GM12875 (cell line): ENCODE data around the gene DGKQ.
"Not testable (repeated sequence)": the region's sequence is repeated elsewhere in the genome, so short reads cannot be mapped to it uniquely, and the experiment has no call there.

Experiments
- H3K4me3 ChIP-seq: one replicate; pipeline ENCODE4 v1.5.1; 2011; ENCODE audit warnings: low read depth, low read length, control low read depth
- CTCF ChIP-seq: IDR thresholded peaks from 2 replicates; pipeline ENCODE4 v1.5.1; 2011; ENCODE audit warnings: low read depth, mild to moderate bottlenecking, control low read depth, inconsistent platforms, low read length, moderate library complexity, borderline replicate concordance; ENCODE audit not compliant: insufficient read depth

DGKQ gene

GRCh38 chr4:931960-932712 is 41.2 kb downstream of the DGKQ start, which contains the start of the genes GAK and TMEM175:
Gene GAK (minus strand): TSS chr4:932316. CDS start chr4:932187, 129 bp downstream.
Gene TMEM175 (plus strand): TSS chr4:932460. CDS start chr4:947740, 15,280 bp downstream.
- H3K4me3 ChIP-seq = peak within 1 kb of the TSS; percentile 98
- no peak for TF ChIP-seq CTCF

GRCh38 chr4:931194-931959 is 42.0 kb downstream of the DGKQ start:
- TF ChIP-seq CTCF = no peak
- H3K4me3 ChIP-seq = peak overlapping the region; percentile 98

GRCh38 chr4:930827-931193 is 42.6 kb downstream of the DGKQ start:
- no peak for TF ChIP-seq CTCF
- peak overlapping the region; percentile 98 for H3K4me3 ChIP-seq

- no peak for TF ChIP-seq CTCF
- no peak overlapping the region for H3K4me3 ChIP-seq
Observed at GRCh38 chr4:930028-930551, 43.3 kb downstream of the DGKQ start.

DNA sequence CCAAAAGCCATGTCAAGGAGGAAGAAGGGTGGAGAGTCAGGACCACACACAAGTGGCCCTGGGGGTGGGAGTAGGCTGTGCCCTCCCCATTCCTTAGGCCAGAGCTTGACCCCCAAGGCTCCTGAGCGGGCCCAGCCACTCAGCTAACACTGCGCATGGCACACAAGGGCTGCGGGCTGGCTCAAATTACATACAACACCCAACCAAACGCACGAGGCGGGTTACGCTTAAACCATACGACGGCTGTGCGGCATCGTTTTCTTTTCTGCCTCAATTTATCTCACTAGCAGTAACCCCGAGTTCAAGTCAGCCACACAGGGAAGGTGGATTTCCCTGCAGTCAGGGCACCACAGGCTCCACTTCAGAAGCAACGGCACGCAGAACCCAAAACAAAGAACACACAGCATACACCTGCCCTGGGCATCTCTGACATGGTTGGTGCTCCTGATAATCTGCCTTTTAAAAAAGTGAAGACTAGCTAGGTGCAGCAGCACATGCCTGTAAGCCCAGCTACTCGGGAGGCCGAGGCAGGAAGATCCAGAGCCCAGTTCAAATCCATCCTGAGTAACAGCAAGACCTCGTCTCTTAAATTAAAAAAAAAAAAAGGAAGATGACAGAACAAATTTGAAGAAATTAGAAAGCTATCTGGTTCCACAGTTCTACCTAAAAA is 44.1 kb downstream of the DGKQ start:
- no peak for TF ChIP-seq CTCF
- H3K4me3 ChIP-seq = no peak overlapping the region

GRCh38 chr4:927566-927965 is 45.8 kb downstream of the DGKQ start:
- H3K4me3 ChIP-seq = not testable (repeated sequence)

DNA sequence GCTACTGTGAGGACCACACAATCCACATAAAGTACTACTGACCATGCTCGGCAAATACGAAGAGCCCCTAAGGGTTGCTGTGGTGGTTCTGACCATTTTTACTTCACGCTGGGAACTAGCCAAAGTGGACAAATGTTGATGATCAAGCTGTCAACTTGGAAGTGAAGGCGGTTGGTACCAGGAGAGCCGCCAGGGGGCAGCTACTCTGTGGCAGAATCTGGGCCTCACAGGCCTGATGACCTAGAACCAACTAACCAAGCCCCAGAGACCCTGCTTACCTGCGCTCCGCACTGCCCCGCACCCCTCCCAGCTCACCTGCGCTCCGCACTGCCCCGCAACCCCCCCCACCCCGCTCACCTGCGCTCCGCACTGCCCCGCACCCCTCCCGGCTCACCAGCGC is 46.8 kb downstream of the DGKQ start:
- TF ChIP-seq CTCF = no peak

More for the DNA sequence above, 46.8 kb downstream of the DGKQ start:
- no peak overlapping the region for H3K4me3 ChIP-seq
